ENCODE results near the gene IL17C. TPM values are rescaled to one million over a fixed set of nuclear protein-coding genes. Genes with fewer than 3 reads are reported as not detected.

The IL17C gene, protein sequence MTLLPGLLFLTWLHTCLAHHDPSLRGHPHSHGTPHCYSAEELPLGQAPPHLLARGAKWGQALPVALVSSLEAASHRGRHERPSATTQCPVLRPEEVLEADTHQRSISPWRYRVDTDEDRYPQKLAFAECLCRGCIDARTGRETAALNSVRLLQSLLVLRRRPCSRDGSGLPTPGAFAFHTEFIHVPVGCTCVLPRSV
- under 1 TPM in 1 of 2 donors, not detected in 1; 0.41 TPM for total RNA-seq

DNA sequence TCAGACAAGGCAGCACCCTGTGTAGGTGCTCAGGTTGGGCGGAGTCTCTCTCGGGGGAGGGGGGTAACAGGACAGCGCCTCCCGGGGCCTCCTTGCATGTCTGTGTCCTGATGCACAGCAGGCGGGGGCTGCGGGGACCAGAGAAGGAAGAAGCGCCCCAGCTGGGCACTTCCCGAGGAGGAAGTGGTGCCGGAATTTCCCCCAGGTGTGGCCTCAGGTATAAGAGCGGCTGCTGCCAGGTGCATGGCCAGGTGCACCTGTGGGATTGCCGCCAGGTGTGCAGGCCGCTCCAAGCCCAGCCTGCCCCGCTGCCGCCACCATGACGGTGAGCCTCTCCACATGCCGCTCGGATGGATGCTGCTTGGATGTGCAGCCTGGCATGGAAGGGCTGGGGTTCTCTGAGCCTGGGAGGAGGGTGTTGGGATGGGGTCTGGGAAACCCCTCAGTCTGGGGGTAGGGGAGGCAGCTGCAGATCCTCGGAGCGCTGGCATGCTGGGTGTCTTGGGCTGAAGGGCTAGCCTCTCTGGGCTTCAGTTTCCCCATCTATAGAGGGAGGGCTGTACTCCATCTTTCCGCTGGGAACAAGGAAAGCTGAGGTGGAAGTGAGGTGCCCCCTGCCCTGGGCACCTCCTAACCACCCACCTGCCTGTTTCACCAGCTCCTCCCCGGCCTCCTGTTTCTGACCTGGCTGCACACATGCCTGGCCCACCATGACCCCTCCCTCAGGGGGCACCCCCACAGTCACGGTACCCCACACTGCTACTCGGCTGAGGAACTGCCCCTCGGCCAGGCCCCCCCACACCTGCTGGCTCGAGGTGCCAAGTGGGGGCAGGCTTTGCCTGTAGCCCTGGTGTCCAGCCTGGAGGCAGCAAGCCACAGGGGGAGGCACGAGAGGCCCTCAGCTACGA is at the start of gene IL17C:
TSS of gene IL17C (plus strand) at position 250 of the 908 bp plus-strand sequence. CDS start at position 320, 70 bp downstream.
- Mint-ChIP-seq H3K4me1 (ENCODE audit: low read depth) (peaks cover 42% of the 10 kb centered on the region), H3K9me3 (no peaks in the 10 kb centered on the region), H3K36me3 (ENCODE audit: insufficient read depth in 2 of 2) (peaks cover 2 to 4% of the 10 kb centered on the region in 2 donors), H3K4me3 (peak within 1 kb of the TSS; percentile 2 to 24), H3K27ac (peak within 1 kb of the TSS; percentile 10), H3K27me3 (ENCODE audit: low read depth) (peaks cover 25% of the 10 kb centered on the region)
- ATAC-seq (replicated peaks in 1 of 2) (no peak), DNase-seq (no peak)

DNA sequence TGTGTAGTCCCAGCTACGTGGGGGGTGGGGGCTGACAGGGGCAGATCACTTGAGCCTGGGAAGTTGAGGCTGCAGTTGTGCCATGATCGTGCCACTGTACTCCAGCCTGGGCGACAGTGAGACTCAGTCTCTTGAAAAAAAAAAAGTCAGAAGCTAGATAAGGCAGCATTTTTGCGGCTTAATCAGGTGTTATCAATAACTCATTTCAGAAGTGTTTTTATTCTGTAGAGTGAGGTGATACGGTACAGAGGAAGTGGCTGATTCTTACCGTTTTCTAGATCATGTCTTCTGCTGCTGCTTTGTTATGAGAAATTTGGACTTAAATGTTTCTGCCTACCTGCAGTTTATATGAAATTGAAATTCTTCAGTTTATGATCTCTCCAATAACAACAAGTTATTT is 49.6 kb upstream of the IL17C start:
- no peaks in the 10 kb centered on the region for H3K27me3 Mint-ChIP-seq (ENCODE audit: low read depth)
- ATAC-seq (replicated peaks in 1 of 2) (peak; percentile 38 to 60), DNase-seq (no peak)
- peaks cover 13 to 32% of the 10 kb centered on the region in 2 donors for H3K36me3 Mint-ChIP-seq (ENCODE audit: insufficient read depth in 2 of 2)
- H3K4me1 Mint-ChIP-seq (ENCODE audit: low read depth) = peaks cover 47% of the 10 kb centered on the region
- H3K27ac Mint-ChIP-seq = peak overlapping the region; percentile 62
- H3K4me3 Mint-ChIP-seq = peak overlapping the region in 1 of 2 donors; percentile 43
- H3K9me3 Mint-ChIP-seq = no peaks in the 10 kb centered on the region

DNA sequence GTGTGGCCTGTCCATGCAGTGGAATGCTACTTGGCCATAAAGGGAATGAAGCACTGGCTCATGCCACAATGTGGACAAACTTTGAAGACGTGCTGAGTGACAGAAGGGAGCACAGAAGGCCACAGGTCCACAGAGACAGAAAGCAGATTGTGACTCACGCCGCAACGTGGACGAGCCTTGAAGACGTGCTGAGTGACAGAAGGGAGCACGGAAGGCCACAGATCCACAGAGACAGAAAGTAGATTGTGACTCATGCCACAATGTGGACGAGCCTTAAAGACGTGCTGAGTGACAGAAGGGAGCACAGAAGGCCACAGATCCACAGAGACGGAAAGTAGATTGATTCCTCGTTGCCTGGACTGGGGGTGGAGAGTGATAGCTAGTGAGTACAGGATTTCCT is 48.9 kb upstream of the IL17C start:
- Mint-ChIP-seq H3K4me1 (ENCODE audit: low read depth) (peaks cover 46% of the 10 kb centered on the region), H3K27me3 (ENCODE audit: low read depth) (no peaks in the 10 kb centered on the region), H3K27ac (peak overlapping the region; percentile 62), H3K4me3 (peak overlapping the region in 1 of 2 donors; percentile 43), H3K9me3 (no peaks in the 10 kb centered on the region), H3K36me3 (ENCODE audit: insufficient read depth in 2 of 2) (peaks cover 13 to 33% of the 10 kb centered on the region in 2 donors)
- ATAC-seq (replicated peaks in 1 of 2) (peak; percentile 37 to 61), DNase-seq (no peak)

DNA sequence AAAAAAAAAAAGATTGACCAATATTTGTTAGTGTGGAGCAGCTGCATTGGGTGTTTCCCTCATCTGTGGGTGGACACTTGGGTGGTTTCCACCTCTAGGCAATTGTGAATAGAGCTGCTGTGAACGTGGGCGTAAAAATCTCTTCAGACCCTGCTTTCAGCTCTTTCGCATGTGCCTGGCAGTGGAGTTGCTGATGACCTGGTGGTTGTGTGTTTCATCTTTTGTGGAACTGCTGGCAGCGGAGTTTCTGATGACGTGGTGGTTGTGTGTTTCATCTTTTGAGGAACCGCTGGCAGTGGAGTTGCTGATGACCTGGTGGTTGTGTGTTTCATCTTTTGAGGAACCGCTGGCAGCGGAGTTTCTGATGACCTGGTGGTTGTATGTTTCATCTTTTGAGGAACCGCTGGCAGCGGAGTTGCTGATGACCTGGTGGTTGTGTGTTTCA is 46.8 kb upstream of the IL17C start:
- DNase-seq (peak; percentile 48 to 65), ATAC-seq (replicated peaks in 1 of 2) (peak; percentile 74 to 75)
- Mint-ChIP-seq H3K27me3 (ENCODE audit: low read depth) (no peaks in the 10 kb centered on the region), H3K4me1 (ENCODE audit: low read depth) (peaks cover 48% of the 10 kb centered on the region), H3K36me3 (ENCODE audit: insufficient read depth in 2 of 2) (peaks cover 13 to 33% of the 10 kb centered on the region in 2 donors), H3K4me3 (peak overlapping the region; percentile 59 to 78), H3K9me3 (no peaks in the 10 kb centered on the region), H3K27ac (peak overlapping the region; percentile 58)

DNA sequence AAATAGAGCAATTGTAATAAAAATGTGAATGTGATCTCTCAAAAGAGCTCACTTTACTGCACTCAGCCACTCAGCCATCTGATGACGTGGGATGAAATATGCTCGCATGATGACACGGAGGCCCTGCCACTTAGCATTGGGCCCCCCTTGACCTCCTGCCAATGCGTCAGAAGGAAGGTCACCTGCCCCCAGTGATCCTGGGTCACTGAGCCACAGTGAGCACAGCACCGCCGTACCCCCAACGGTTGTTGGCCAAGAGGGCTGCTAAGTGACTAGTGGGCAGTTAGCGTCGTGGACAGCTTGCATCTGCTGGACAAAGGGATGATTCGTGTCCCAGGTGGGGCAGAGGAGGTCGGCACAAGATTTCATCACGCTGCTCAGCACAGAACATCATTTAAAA is 45.3 kb upstream of the IL17C start:
- Mint-ChIP-seq H3K27ac (no peak overlapping the region), H3K36me3 (ENCODE audit: insufficient read depth in 2 of 2) (peaks cover 10 to 32% of the 10 kb centered on the region in 2 donors), H3K4me1 (ENCODE audit: low read depth) (peaks cover 45% of the 10 kb centered on the region), H3K27me3 (ENCODE audit: low read depth) (no peaks in the 10 kb centered on the region), H3K9me3 (no peaks in the 10 kb centered on the region), H3K4me3 (no peak overlapping the region)
- DNase-seq = no peak
- no peak for ATAC-seq (replicated peaks in 1 of 2)

DNA sequence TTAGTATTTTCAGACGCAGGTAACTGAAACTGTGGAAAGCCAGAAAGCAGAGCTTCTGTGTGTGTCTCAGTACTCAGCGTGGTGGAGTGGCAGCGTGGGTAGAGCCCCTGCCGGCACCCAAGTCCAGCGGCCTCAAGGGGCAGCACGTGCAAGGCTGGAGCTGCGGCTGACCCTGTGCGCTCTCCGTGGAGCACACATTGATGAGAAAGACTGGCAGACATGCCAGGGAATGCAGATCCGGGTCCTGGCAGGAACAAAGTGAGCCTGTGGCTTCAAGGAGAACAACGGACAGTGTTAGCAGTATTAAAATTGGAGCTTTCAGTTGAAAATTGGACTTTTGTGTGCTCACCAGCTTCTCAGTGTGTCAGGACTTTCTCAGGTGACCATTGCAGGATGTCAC is 44.9 kb upstream of the IL17C start:
- ATAC-seq (replicated peaks in 1 of 2) (no peak), DNase-seq (no peak)
- Mint-ChIP-seq H3K9me3 (no peaks in the 10 kb centered on the region), H3K27me3 (ENCODE audit: low read depth) (no peaks in the 10 kb centered on the region), H3K4me1 (ENCODE audit: low read depth) (peaks cover 40% of the 10 kb centered on the region), H3K36me3 (ENCODE audit: insufficient read depth in 2 of 2) (peaks cover 10 to 33% of the 10 kb centered on the region in 2 donors), H3K27ac (peak overlapping the region; percentile 48), H3K4me3 (no peak overlapping the region)

DNA sequence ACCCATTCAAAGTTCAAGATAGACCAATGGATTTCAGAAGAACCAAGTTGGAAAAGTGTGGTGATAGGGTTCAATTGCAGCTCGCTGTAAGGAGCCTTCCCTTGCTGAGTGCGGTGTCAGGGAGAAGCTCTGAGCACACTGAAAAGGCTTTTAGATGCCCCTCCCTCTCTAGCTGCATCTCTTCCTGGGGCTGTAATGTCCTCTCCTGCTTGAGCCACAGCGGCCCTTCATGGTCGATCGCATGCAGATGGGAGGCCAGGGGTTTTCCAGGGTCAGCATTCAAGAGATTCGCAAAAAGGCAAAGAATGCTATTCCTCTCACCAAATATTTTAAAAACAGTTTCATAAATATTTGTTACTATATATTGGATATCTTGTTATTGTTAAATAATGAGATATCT is 44.5 kb upstream of the IL17C start:
- Mint-ChIP-seq H3K9me3 (no peaks in the 10 kb centered on the region), H3K4me3 (no peak overlapping the region), H3K4me1 (ENCODE audit: low read depth) (peaks cover 36% of the 10 kb centered on the region), H3K27ac (no peak overlapping the region), H3K36me3 (ENCODE audit: insufficient read depth in 2 of 2) (peaks cover 10 to 33% of the 10 kb centered on the region in 2 donors), H3K27me3 (ENCODE audit: low read depth) (no peaks in the 10 kb centered on the region)
- no peak for ATAC-seq (replicated peaks in 1 of 2)
- no peak for DNase-seq

DNA sequence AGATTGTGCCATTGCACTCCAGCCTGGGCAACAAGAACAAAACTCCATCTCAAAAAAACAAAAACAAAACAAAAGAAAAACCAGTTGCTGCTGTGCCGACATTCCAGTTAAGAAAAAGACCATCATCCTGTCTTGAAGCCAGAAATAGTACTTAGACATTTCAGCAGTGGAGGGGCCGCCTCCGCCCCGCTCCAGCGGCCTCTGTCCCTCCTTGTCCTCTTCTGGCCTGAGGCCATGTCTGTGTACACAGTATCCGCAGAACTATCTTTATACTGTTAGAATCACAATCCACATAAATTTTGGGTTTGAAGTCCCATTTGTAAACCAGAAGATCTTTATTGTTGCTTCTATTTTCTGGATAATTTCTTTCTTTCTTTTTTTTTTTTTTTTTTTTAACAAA is 43.3 kb upstream of the IL17C start:
- Mint-ChIP-seq H3K36me3 (ENCODE audit: insufficient read depth in 2 of 2) (peaks cover 6 to 32% of the 10 kb centered on the region in 2 donors), H3K27ac (no peak overlapping the region), H3K27me3 (ENCODE audit: low read depth) (no peaks in the 10 kb centered on the region), H3K9me3 (no peaks in the 10 kb centered on the region), H3K4me1 (ENCODE audit: low read depth) (peaks cover 27% of the 10 kb centered on the region), H3K4me3 (no peak overlapping the region)
- no peak for ATAC-seq (replicated peaks in 1 of 2)
- no peak for DNase-seq

DNA sequence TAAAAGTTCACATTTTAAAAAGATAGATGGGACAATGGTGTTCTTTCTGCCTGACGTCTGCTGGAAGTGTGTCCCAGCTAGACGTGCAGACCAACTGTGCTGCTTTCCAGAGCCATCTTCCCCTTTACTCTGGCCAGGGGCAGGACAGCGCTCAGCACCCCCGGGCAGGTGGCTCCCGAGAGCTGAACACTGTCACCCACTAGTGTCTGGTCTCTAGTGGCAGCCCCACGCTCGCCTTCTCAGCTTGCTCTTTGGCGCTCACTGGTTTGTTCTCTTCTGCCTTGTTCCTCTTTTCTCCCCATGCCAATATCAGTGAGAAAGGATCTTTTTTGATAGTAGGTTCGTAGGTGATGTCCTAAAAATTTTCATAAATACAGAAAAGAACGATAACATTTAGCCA is 42.5 kb upstream of the IL17C start:
- Mint-ChIP-seq H3K27ac (peak overlapping the region; percentile 10), H3K36me3 (ENCODE audit: insufficient read depth in 2 of 2) (peaks cover 6 to 30% of the 10 kb centered on the region in 2 donors), H3K4me1 (ENCODE audit: low read depth) (peaks cover 27% of the 10 kb centered on the region), H3K9me3 (no peaks in the 10 kb centered on the region), H3K27me3 (ENCODE audit: low read depth) (no peaks in the 10 kb centered on the region), H3K4me3 (no peak overlapping the region)
- DNase-seq (no peak), ATAC-seq (replicated peaks in 1 of 2) (no peak)

DNA sequence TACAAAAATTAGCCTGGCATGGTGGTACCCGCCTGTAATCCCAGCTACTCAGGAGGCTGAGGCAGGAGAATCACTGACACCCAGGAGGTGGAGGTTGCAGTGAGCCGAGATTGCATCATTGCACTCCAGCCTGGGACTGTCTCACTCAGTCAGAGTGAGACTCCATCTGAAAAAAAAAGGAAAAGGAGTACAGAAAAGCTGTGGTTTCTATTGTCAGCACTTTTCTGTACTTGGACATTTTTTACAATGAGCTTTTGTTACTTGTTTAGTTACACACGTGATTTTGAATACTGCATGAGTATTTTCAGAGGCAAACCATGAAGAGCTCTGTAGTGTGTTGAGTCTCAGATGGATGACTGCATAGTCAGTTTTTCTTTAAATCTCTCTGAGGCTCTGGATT is 41.9 kb upstream of the IL17C start:
- Mint-ChIP-seq H3K9me3 (no peaks in the 10 kb centered on the region), H3K36me3 (ENCODE audit: insufficient read depth in 2 of 2) (peaks cover 5 to 31% of the 10 kb centered on the region in 2 donors), H3K27me3 (ENCODE audit: low read depth) (no peaks in the 10 kb centered on the region), H3K4me3 (no peak overlapping the region), H3K4me1 (ENCODE audit: low read depth) (peaks cover 24% of the 10 kb centered on the region), H3K27ac (peak overlapping the region; percentile 70)
- peak; percentile 28 to 61 for ATAC-seq (replicated peaks in 1 of 2)
- DNase-seq = no peak

DNA sequence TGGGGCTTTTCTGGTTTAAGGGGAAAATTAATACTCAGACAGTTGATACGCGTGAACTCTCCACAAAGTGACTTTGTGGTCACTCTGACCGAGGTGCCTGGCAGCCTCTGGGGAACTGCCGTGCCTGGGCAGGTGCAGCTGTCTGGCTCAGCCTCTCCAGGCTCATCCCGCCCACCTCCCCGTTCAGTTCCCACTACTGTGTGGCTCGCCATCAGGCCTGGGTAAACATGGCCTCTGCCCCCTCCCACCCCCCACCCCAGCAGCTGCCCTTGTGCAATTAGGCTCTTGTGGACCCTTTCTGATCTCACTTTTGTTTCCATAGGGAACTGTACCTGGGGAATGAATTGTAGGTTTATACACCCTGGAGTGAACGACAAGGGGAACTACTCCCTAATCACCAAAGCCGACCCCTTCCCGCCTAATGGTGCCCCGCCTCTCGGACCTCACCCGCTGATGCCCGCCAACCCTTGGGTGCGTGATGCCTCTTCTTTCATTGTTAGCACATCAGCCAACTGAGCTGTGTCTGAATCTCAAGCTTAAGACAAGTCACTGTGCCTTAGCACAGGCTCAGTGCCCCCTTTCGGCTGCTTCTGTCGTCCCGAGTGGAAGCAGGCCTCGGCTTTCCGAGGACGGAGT is 40.4 kb upstream of the IL17C start:
- no peak for ATAC-seq (replicated peaks in 1 of 2)
- Mint-ChIP-seq H3K4me3 (no peak overlapping the region), H3K4me1 (ENCODE audit: low read depth) (peaks cover 12% of the 10 kb centered on the region), H3K9me3 (no peaks in the 10 kb centered on the region), H3K27me3 (ENCODE audit: low read depth) (no peaks in the 10 kb centered on the region), H3K36me3 (ENCODE audit: insufficient read depth in 2 of 2) (peaks cover 3 to 29% of the 10 kb centered on the region in 2 donors), H3K27ac (no peak overlapping the region)
- no peak for DNase-seq

DNA sequence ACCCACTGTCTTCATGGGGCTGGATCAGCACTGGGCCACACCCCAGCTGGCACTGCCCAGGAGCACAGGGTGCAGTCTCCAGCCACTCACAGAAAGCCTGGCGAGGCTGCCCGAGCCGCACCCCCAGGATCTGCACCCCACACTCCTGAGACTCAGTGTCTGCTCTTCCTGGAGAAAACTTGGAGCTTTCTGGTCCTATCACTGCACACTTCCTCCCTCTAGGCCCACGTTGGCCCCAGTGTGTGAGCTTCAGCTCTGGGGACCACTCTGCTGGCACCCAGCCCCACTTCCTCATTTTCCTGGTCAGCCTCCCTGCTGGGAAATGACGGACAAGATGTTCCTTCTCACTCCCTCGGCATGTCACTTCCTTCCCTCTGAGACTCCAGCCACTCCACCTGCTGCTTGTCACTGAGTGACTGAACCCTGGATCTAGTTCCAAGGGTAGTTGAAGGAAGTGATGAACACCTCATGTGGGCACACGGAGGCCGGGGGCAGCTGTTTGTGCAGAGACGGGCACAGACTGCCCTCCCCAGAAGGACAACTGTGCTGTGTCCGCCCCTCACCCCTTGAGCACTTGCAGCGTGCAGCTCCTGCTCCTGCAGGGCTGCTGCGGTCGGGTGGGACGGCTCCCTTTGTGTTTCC is 39.2 kb upstream of the IL17C start:
- H3K27me3 Mint-ChIP-seq (ENCODE audit: low read depth) = no peaks in the 10 kb centered on the region
- no peak overlapping the region for H3K4me3 Mint-ChIP-seq
- H3K9me3 Mint-ChIP-seq = no peaks in the 10 kb centered on the region
- H3K4me1 Mint-ChIP-seq (ENCODE audit: low read depth) = peaks cover 12% of the 10 kb centered on the region
- no peak overlapping the region for H3K27ac Mint-ChIP-seq
- peaks cover 4 to 26% of the 10 kb centered on the region in 2 donors for H3K36me3 Mint-ChIP-seq (ENCODE audit: insufficient read depth in 2 of 2)
- DNase-seq = no peak
- ATAC-seq (replicated peaks in 1 of 2) = no peak

Data from activated T-cell treated with anti-CD3 and anti-CD28 coated beads, Interleukin-2, amount 50 U/mL, for 72 hours (primary cell).